ENCODE results near the gene TMEM255B. TPM values are rescaled to one million over a fixed set of nuclear protein-coding genes. Genes with fewer than 3 reads are reported as not detected.

The TMEM255B gene
- total RNA-seq, 1 experiment from 2014 or later: 26.3 TPM

GRCh38 chr13:113850722-113851479, 91.9 kb downstream of the TMEM255B start:
- Histone ChIP-seq H3K9me3 (ENCODE audit: control insufficient read depth, insufficient read depth, low read depth, low read length) (no peaks in the 10 kb centered on the region), H3K4me1 (ENCODE audit: control insufficient read depth, insufficient read depth, low read length) (no peaks in the 10 kb centered on the region; the same call in 1 of the 2 replicates), H3K27me3 (ENCODE audit: control insufficient read depth, insufficient read depth, low read length) (no peaks in the 10 kb centered on the region), H3K36me3 (ENCODE audit: control insufficient read depth, insufficient read depth, low read length) (no peaks in the 10 kb centered on the region), H3K27ac (ENCODE audit: low read length) (no peak overlapping the region), H3K4me3 (ENCODE audit: low read depth in 2 of 2, low read length in 2 of 2) (no peak overlapping the region)
- TSS peak; percentile 44 for BruUV-seq (replicated peaks)
- TF ChIP-seq POLR2AphosphoS5 (IDR thresholded peaks at IDR 0.05; ENCODE audit: low read depth, low read length): no peak
- no peak for TF ChIP-seq SIN3A (IDR thresholded peaks at IDR 0.05; ENCODE audit: borderline replicate concordance, insufficient read depth, low read depth, low read length)
- no peak for TF ChIP-seq TCF7L2 (IDR thresholded peaks at IDR 0.05; ENCODE audit: low read depth, low read length)
- TF ChIP-seq REST (IDR thresholded peaks at IDR 0.05; ENCODE audit: insufficient read depth in 1 of 2, low read depth in 2 of 2, low read length in 1 of 2): no peak
- no peak for TF ChIP-seq CTCF (IDR thresholded peaks at IDR 0.05)
- intact Hi-C loops (cut with micrococcal nuclease; ENCODE audit: unreplicated experiment) (no loop called here), in situ Hi-C loops (cut with HindIII; ENCODE audit: low pct_unique_long_range_greater_than_20kb, low sequenced_read_pairs) (no loop called here)
- no peak for ATAC-seq
- ChIA-PET POLR2A (no interaction called here), CTCF (no interaction called here)
- DNase-seq (ENCODE audit: low read depth, low spot score): no peak

- Histone ChIP-seq H3K4me1 (ENCODE audit: control insufficient read depth, insufficient read depth, low read length) (no peaks in the 10 kb centered on the region; the same call in 1 of the 2 replicates), H3K9me3 (ENCODE audit: control insufficient read depth, insufficient read depth, low read depth, low read length) (no peaks in the 10 kb centered on the region), H3K36me3 (ENCODE audit: control insufficient read depth, insufficient read depth, low read length) (no peaks in the 10 kb centered on the region), H3K27ac (ENCODE audit: low read length) (no peak overlapping the region), H3K4me3 (ENCODE audit: low read depth in 2 of 2, low read length in 2 of 2) (no peak overlapping the region), H3K27me3 (ENCODE audit: control insufficient read depth, insufficient read depth, low read length) (no peaks in the 10 kb centered on the region)
- no peak for ATAC-seq
- CTCF ChIA-PET: no interaction called here
- TF ChIP-seq TCF7L2 (IDR thresholded peaks at IDR 0.05; ENCODE audit: low read depth, low read length) (no peak), POLR2AphosphoS5 (IDR thresholded peaks at IDR 0.05; ENCODE audit: low read depth, low read length) (no peak), CTCF (IDR thresholded peaks at IDR 0.05) (no peak), REST (IDR thresholded peaks at IDR 0.05; ENCODE audit: insufficient read depth in 1 of 2, low read depth in 2 of 2, low read length in 1 of 2) (no peak), SIN3A (IDR thresholded peaks at IDR 0.05; ENCODE audit: borderline replicate concordance, insufficient read depth, low read depth, low read length) (no peak)
- in situ Hi-C loops (cut with HindIII; ENCODE audit: low pct_unique_long_range_greater_than_20kb, low sequenced_read_pairs): no loop called here
- intact Hi-C loops (cut with micrococcal nuclease; ENCODE audit: unreplicated experiment): no loop called here
- POLR2A ChIA-PET: no interaction called here
- DNase-seq (ENCODE audit: low read depth, low spot score): no peak
- BruUV-seq (replicated peaks): no TSS peak
Measured at GRCh38 chr13:113851480-113851803, 92.4 kb downstream of the TMEM255B start.

Data from Panc1 (cell line).